HK-2 (cell line): Measurements from ENCODE around the gene PTPRM.

Experiments
- DNase-seq: peaks from one replicate; pipeline ENCODE4 v3.0.0-alpha.2; 2018; ENCODE audit not compliant: unreplicated experiment

Gene PTPRM

DNA sequence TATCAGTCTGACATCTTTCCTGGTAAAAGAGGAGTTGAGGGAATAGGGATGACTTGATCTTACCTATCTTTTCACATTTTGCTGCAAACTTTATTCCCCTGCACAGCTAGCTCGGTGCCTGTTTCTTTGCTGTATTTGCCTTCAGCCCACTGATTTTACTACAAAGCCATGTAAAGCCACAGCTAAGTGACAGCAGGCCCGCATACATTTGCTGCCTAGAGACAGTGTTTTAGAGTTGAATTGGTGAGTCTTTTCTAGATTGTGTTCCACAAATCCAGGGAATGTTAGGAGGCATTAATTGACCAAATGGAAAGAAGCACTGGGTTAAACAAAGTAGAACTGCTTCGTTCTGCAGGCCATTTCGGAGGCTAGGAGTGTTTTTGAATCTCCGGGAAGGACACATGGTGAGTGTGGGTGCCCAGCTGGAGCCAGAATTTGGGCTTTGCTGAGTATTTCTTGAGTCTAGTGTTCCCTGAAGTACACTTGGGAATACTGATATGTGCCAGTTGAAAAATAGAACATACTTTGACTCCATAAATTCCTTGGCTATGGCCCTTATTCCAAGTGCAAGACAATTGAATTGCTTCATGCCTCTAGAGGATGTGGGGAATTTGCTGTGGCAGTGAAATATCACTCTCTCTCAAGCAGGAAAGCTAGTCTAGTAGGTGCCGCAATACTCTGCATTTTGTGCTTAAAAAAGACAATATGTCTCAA, 329.8 kb downstream of the PTPRM start:
- no peak for DNase-seq

DNA sequence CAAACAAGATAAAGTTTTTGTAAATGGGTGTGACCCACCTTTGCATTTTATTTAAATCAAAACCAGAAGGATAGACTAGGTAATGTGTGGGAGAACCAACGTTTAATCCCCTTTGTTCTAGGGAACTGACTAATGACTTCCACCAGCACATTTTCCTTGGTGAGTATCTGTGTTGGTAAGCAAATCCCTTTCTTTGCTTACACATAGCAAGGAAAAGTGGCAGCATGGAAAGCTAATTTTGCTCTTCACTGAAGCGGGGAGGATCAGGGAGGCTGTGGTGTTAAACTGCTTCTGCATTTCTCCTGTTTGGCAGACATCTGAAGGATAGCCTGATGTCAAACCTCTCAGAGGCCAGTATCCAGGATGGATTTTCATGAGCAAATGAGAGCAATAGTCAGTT, 331.1 kb downstream of the PTPRM start:
- DNase-seq: no peak

GRCh38 chr18:7899078-7899477, 332.0 kb downstream of the PTPRM start:
- DNase-seq: no peak

GRCh38 chr18:7900091-7900490, 333.0 kb downstream of the PTPRM start:
- DNase-seq: no peak

DNA sequence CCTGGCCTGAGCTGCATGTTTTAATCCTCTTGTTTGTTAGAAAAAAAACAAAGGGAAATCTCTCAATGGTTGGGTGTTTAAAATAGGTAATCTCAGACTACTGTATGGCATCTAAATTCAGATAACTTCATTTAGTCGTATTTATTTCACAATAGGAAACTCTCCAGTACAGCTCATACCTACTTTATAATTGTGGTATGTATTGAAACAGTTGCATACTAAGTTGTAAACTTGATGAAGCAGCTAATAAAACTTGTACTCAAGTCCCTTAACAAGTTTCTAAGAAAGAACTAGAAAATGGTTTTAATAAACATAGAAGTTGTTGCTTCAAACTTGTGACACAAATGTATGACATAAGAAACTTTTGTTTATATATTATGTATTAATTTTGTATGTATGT, 334.5 kb downstream of the PTPRM start:
- DNase-seq: no peak

DNA sequence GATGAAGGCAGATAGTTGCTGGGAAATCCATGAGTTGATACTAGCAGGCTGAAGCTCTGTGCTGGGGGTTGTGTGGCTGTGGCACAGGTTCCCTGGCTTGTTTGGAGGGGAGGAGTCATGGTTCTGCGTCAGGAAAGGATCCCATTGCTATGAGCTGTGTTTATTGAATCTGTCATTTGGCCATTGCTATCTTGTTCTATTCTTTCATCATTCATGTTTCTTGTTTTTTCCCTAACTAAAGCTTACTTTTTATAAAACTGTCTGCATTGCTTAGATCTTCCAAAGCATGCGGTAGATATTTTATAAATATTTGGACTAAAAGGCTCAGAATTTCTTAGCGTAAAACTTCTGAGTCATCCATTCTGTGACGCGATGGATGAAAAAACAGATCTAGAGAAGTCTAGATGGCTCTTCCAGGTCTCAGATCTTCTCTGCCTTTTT, 335.3 kb downstream of the PTPRM start:
- DNase-seq: no peak

GRCh38 chr18:7904529-7904928, 337.4 kb downstream of the PTPRM start:
- DNase-seq: no peak

- DNase-seq: no peak
Measured at GRCh38 chr18:7908681-7909299, 341.7 kb downstream of the PTPRM start.

DNA sequence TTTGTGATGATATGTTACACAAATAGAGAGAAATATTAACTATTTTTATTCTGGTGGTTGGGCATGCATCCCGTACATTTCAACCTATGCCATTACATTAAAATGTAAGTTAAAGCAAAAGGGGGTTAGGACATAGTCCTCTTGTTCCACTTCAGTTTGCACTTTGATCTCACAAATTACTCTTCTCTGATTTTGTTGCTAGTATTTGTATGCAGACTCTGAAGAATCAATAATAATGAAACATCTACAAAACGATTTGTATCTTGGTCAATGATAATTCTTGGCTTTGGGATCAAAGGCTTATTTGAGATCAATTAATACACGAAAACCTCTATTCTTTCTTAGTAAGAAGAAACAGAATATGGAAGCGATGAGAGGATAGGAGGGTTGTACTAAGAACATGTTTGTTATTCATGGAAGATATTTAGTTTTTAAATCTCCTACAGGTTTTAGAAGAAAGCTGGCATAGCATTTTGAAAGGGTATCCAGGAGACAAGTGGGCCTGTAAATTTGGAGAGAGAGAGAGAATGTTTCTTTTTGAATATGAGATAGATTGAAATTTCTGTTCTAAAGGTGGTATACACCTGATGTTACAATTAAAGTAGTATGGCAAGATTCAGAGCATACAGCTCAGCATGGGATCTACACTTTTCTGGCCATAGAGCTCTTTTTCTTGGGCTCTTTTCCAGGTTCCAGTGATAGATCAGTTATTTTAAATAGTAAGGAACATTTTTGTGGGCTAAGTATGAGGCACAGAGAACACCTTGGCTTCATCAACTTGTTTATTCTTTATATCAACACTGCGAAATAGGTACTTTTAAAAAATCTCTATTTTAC, 347.9 kb downstream of the PTPRM start:
- no peak for DNase-seq

DNA sequence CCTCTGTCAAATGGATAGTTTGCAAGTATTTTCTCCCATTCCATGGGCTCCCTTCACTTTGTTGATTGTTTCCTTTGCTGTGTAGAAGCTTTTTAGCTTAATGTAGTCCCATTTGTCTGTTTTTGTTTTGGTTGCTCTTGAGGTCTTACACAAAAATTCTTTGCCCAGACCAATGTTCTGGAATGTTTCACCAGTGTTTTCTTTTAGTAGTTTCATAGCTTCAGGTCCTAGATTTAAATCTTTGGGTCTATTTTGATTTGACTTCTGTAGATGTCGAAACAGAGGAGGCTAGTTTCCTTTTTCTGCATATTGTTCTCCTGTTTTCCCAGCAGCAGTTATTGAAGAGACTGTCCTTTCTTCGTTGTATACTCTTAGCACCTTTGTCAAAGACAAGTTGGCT, 351.6 kb downstream of the PTPRM start:
- DNase-seq: no peak

DNA sequence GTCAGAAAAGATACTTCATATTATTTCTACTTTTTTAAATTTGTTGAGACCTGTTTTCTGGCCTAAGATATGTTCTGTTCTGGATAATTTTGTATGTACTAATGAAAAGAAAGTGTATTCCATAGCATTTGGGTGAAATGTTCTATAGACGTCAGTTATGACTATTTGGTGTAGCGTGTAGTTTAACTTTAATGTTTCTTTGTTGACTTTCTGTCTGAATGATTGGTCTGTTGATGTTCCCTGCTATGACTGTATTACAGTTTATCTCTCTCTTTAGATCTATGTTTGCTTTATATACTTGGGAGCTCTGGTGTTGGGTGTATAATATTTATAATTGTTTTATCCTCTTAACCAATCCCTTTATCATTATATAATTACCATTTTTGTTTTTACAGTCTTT, 352.4 kb downstream of the PTPRM start:
- no peak for DNase-seq

DNA sequence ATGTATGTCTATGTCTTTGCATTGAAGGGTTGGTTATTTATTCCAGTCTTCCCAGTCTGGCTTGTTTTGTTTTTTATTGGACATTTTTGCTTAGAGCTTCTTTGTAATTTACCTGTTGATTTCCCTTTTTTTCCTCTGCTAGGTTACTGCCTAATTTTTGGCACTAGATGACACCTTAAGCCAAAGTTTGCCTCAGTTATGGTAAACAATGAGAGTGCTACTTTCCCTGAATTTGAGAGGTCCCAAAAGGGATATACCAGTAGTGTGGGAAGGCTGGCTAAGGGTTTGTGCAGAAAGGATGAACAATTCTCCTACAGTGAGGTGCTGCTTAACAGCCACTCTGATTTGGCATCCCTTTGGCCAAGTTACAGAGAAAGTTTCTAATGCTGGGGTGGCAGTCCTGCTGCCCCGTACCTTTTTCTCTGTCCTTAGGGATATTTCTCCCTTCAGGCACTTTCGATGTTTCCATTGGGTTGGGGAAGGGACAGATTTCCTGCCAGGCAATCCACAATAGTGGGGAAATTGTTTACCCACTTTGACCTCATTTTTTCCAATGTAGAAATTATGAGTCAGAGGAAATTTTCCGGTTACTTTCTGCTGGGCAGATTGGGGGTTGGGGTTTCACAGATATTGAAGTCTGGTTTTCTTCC, 354.9 kb downstream of the PTPRM start:
- DNase-seq: no peak

GRCh38 chr18:7923105-7923504, 356.0 kb downstream of the PTPRM start:
- no peak for DNase-seq

DNA sequence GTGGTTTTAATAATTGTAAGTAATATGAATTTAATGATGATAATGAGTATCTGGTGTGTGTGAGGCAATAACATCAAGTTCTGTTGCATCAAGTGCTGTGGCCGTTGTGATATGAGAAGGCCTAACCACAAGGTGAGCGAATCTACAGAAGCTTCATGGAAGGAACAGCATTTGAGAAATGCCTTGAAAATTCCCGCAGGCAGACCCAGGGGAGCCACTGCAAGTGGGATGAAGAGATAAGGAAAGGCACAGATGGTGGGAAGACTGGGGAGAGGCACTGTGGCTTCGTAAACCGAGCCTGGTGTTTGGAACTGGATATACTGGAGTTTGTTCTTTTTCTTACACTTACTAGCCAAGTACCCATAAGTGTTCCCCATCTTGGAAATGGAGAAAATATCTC, 357.5 kb downstream of the PTPRM start:
- no peak for DNase-seq

DNA sequence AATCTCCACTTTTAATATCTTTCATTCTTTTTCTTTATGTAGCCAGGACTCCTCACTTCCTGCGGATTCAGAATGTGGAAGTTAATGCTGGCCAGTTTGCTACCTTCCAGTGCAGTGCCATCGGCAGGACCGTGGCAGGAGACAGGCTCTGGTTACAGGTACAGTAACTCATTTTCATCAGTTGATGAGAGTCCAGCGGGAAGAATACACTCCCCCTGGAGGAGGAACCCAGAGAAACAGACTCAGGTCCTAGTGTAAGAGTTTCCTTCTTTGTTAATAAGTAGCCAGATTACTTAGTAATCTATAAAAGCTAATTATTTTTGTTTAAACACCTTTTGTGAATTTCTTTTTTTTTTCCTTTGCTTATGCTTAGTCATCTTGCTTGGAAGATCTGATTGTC, 359.4 kb downstream of the PTPRM start:
- no peak for DNase-seq

GRCh38 chr18:7927119-7927518, 360.0 kb downstream of the PTPRM start:
- no peak for DNase-seq

DNA sequence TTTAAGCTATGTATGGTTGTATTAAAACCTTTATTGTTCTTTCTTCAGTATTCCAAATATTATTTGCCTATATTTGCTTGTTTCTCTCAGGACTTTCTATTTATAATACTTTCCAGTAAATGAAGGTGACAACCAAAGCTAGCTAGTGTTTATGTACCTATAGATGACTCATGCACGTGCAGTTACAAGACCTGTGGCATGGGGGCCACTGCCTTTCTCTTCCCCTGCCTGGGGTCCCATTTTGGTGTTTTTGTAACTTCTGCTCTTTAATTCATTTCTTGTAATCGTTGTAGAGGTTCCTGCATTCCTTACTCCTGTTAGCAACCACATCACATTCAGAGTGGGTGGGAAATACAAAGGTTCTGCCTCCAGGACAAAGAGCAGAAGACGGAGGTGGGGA, 364.6 kb downstream of the PTPRM start:
- DNase-seq: no peak

GRCh38 chr18:7937268-7937667, 370.2 kb downstream of the PTPRM start:
- DNase-seq: no peak

- no peak for DNase-seq
Measured at GRCh38 chr18:7939521-7939920, 372.4 kb downstream of the PTPRM start.

- no peak for DNase-seq
Measured at GRCh38 chr18:7940379-7940778, 373.3 kb downstream of the PTPRM start.

DNA sequence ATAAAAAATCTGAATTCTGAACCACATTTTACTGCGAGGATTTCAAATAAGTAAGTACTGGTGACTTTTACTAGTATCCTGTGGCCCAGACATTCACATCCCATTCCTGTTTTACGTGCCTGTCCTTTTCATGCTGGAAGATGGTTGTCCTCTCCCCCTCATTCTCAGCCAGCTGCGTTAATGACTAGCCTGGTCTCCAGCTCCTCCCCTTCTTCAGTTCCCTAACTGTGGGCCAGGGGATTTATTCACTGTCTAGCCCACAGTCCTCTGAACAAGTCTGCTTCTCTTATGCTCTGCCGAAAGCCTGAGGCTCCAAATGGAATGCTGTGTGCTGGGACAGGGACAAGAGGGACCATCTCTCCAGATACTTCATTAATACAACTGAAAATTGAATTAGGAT, 373.9 kb downstream of the PTPRM start:
- DNase-seq: no peak

GRCh38 chr18:7941533-7941932, 374.4 kb downstream of the PTPRM start:
- DNase-seq: no peak
